ENCODE results near the gene HEPHL1.

HEPHL1 gene

GRCh38 chr11:94011478-94011877 lies 9.7 kb upstream of the HEPHL1 start:
- TF ChIP-seq POLR2A (IDR thresholded peaks at IDR 0.05; ENCODE audit: low read depth, low read length) = no peak
- no peak for TF ChIP-seq PAX5 (IDR thresholded peaks at IDR 0.05; ENCODE audit: insufficient read depth, low read length, severe bottlenecking)
- no peak for TF ChIP-seq POLR2AphosphoS5 (IDR thresholded peaks at IDR 0.05; ENCODE audit: low read depth, low read length)
- TF ChIP-seq POU2F2 (IDR thresholded peaks at IDR 0.05; ENCODE audit: low read depth, low read length) = no peak
- no peak for TF ChIP-seq TAF1 (IDR thresholded peaks at IDR 0.05; ENCODE audit: low read depth, low read length)
- no peak for TF ChIP-seq SPI1 (IDR thresholded peaks at IDR 0.05; ENCODE audit: low read depth, low read length)
- no peak for DNase-seq (ENCODE audit: insufficient read length, low spot score)
- no peak for FAIRE-seq

DNA sequence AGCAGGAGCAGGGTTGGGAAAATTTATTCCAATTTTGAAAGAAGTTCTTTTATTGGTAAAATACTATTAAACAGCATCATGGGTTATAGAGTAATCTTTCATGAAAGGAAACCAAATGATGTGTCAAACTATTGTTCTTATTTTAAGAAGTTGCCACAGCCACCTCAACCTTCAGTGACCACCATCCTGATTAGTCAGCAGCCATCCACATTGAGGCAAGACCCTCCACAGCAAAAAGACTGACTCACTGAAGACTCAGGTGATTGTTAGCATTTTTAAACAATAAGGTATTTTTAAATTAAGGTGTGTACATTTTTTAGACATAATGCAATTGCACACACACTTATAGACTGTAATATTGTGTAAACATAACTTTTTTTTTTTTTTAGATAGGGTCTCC lies 3.7 kb upstream of the HEPHL1 start:
- DNase-seq (ENCODE audit: insufficient read length, low spot score) = no peak
- FAIRE-seq = no peak
- TF ChIP-seq POLR2A (IDR thresholded peaks at IDR 0.05; ENCODE audit: low read depth, low read length) = no peak
- no peak for TF ChIP-seq TAF1 (IDR thresholded peaks at IDR 0.05; ENCODE audit: low read depth, low read length)
- TF ChIP-seq POLR2AphosphoS5 (IDR thresholded peaks at IDR 0.05; ENCODE audit: low read depth, low read length) = no peak
- no peak for TF ChIP-seq POU2F2 (IDR thresholded peaks at IDR 0.05; ENCODE audit: low read depth, low read length)
- no peak for TF ChIP-seq SPI1 (IDR thresholded peaks at IDR 0.05; ENCODE audit: low read depth, low read length)
- TF ChIP-seq PAX5 (IDR thresholded peaks at IDR 0.05; ENCODE audit: insufficient read depth, low read length, severe bottlenecking) = no peak

- FAIRE-seq (no peak), DNase-seq (ENCODE audit: insufficient read length, low spot score) (no peak)
- TF ChIP-seq POLR2AphosphoS5 (IDR thresholded peaks at IDR 0.05; ENCODE audit: low read depth, low read length) (no peak), SPI1 (IDR thresholded peaks at IDR 0.05; ENCODE audit: low read depth, low read length) (no peak), POU2F2 (IDR thresholded peaks at IDR 0.05; ENCODE audit: low read depth, low read length) (no peak), TAF1 (IDR thresholded peaks at IDR 0.05; ENCODE audit: low read depth, low read length) (no peak), POLR2A (IDR thresholded peaks at IDR 0.05; ENCODE audit: low read depth, low read length) (no peak), PAX5 (IDR thresholded peaks at IDR 0.05; ENCODE audit: insufficient read depth, low read length, severe bottlenecking) (no peak)
These were observed 2.4 kb upstream of the HEPHL1 start for GRCh38 chr11:94018721-94019120.

- FAIRE-seq (no peak), DNase-seq (ENCODE audit: insufficient read length, low spot score) (no peak)
- TF ChIP-seq PAX5 (IDR thresholded peaks at IDR 0.05; ENCODE audit: insufficient read depth, low read length, severe bottlenecking) = no peak
- TF ChIP-seq TAF1 (IDR thresholded peaks at IDR 0.05; ENCODE audit: low read depth, low read length) = no peak
- TF ChIP-seq SPI1 (IDR thresholded peaks at IDR 0.05; ENCODE audit: low read depth, low read length) = no peak
- no peak for TF ChIP-seq POU2F2 (IDR thresholded peaks at IDR 0.05; ENCODE audit: low read depth, low read length)
- TF ChIP-seq POLR2A (IDR thresholded peaks at IDR 0.05; ENCODE audit: low read depth, low read length) = no peak
These were observed 2.7 kb downstream of the HEPHL1 start for GRCh38 chr11:94023856-94024255.

GRCh38 chr11:94024547-94024946 lies 3.4 kb downstream of the HEPHL1 start:
- TF ChIP-seq POLR2AphosphoS5 (IDR thresholded peaks at IDR 0.05; ENCODE audit: low read depth, low read length) (no peak), SPI1 (IDR thresholded peaks at IDR 0.05; ENCODE audit: low read depth, low read length) (no peak), PAX5 (IDR thresholded peaks at IDR 0.05; ENCODE audit: insufficient read depth, low read length, severe bottlenecking) (no peak), POLR2A (IDR thresholded peaks at IDR 0.05; ENCODE audit: low read depth, low read length) (no peak), TAF1 (IDR thresholded peaks at IDR 0.05; ENCODE audit: low read depth, low read length) (no peak), POU2F2 (IDR thresholded peaks at IDR 0.05; ENCODE audit: low read depth, low read length) (no peak)
- FAIRE-seq (no peak), DNase-seq (ENCODE audit: insufficient read length, low spot score) (no peak)

- DNase-seq (ENCODE audit: insufficient read length, low spot score) (no peak), FAIRE-seq (no peak)
- TF ChIP-seq SPI1 (IDR thresholded peaks at IDR 0.05; ENCODE audit: low read depth, low read length) (no peak), TAF1 (IDR thresholded peaks at IDR 0.05; ENCODE audit: low read depth, low read length) (no peak), POLR2AphosphoS5 (IDR thresholded peaks at IDR 0.05; ENCODE audit: low read depth, low read length) (no peak), PAX5 (IDR thresholded peaks at IDR 0.05; ENCODE audit: insufficient read depth, low read length, severe bottlenecking) (no peak), POU2F2 (IDR thresholded peaks at IDR 0.05; ENCODE audit: low read depth, low read length) (no peak), POLR2A (IDR thresholded peaks at IDR 0.05; ENCODE audit: low read depth, low read length) (no peak)
These were observed 4.7 kb downstream of the HEPHL1 start for GRCh38 chr11:94025690-94026394.

DNA sequence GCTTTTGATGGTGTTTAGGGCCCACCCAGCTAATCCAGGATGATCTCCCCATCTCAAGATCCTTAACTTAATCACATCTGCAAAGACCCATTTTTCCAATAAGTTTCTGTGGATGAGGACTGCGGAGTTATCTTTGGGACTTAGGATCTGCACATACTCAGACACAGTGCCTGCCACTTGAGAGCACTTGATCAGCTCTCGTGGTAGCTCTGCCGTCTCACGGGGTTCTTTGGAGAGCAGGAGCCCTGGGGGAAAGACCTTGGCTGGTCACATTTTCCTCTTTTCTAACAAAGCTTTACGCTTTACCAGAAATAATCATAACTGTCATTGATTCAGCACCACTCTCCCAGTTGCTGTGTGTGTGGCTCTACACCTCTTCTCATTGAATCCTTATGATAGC lies 6.1 kb downstream of the HEPHL1 start:
- DNase-seq (ENCODE audit: insufficient read length, low spot score) = no peak

GRCh38 chr11:94028436-94028835 lies 7.3 kb downstream of the HEPHL1 start:
- no peak for FAIRE-seq
- no peak for DNase-seq (ENCODE audit: insufficient read length, low spot score)
- TF ChIP-seq TAF1 (IDR thresholded peaks at IDR 0.05; ENCODE audit: low read depth, low read length) (no peak), POU2F2 (IDR thresholded peaks at IDR 0.05; ENCODE audit: low read depth, low read length) (no peak), POLR2A (IDR thresholded peaks at IDR 0.05; ENCODE audit: low read depth, low read length) (no peak), SPI1 (IDR thresholded peaks at IDR 0.05; ENCODE audit: low read depth, low read length) (no peak), PAX5 (IDR thresholded peaks at IDR 0.05; ENCODE audit: insufficient read depth, low read length, severe bottlenecking) (no peak), POLR2AphosphoS5 (IDR thresholded peaks at IDR 0.05; ENCODE audit: low read depth, low read length) (no peak)

More for the DNA sequence above, 6.1 kb downstream of the HEPHL1 start:
- FAIRE-seq = no peak
- no peak for TF ChIP-seq TAF1 (IDR thresholded peaks at IDR 0.05; ENCODE audit: low read depth, low read length)
- no peak for TF ChIP-seq POU2F2 (IDR thresholded peaks at IDR 0.05; ENCODE audit: low read depth, low read length)
- no peak for TF ChIP-seq PAX5 (IDR thresholded peaks at IDR 0.05; ENCODE audit: insufficient read depth, low read length, severe bottlenecking)
- no peak for TF ChIP-seq SPI1 (IDR thresholded peaks at IDR 0.05; ENCODE audit: low read depth, low read length)
- TF ChIP-seq POLR2A (IDR thresholded peaks at IDR 0.05; ENCODE audit: low read depth, low read length) = no peak
- no peak for TF ChIP-seq POLR2AphosphoS5 (IDR thresholded peaks at IDR 0.05; ENCODE audit: low read depth, low read length)

- FAIRE-seq (no peak), DNase-seq (ENCODE audit: insufficient read length, low spot score) (no peak)
- TF ChIP-seq PAX5 (IDR thresholded peaks at IDR 0.05; ENCODE audit: insufficient read depth, low read length, severe bottlenecking) (no peak), TAF1 (IDR thresholded peaks at IDR 0.05; ENCODE audit: low read depth, low read length) (no peak), POLR2A (IDR thresholded peaks at IDR 0.05; ENCODE audit: low read depth, low read length) (no peak), SPI1 (IDR thresholded peaks at IDR 0.05; ENCODE audit: low read depth, low read length) (no peak), POLR2AphosphoS5 (IDR thresholded peaks at IDR 0.05; ENCODE audit: low read depth, low read length) (no peak)
These were observed 8.9 kb downstream of the HEPHL1 start for GRCh38 chr11:94030059-94030458.
